PC-9 (cell line): ENCODE results near the gene AGBL4. TPM values are rescaled to one million over a fixed set of nuclear protein-coding genes. Genes with fewer than 3 reads are reported as not detected.

Experiments used
- BruUV-seq: library from RNA; stranded (reverse); fragments of 400-500 nt; replicated peaks from 2 replicates; lab custom pipeline; 2021; lab: Mats Ljungman, UMichigan
- CTCF ChIA-PET: fragments of 300-600 bp; sonication (Branson Sonifier 250); formaldehyde crosslinking; loops from one replicate; lab custom pipeline; 2022; ENCODE audit warnings: antibody characterized with exemption; lab: Charles Lee
- POLR2A ChIA-PET: fragments of 300-600 bp; sonication (Branson Sonifier 250); formaldehyde crosslinking; loops from one replicate; lab custom pipeline; 2022; ENCODE audit warnings: antibody characterized with exemption; ENCODE audit not compliant: unreplicated experiment; lab: Charles Lee
- DNase-seq, 2 experiments: peaks; one replicate each; pipeline versions ENCODE4 v3.0.0 to v3.0.0-alpha.2; 2015 to 2022; ENCODE audit warnings: mixed read lengths in 1 of 2
- H2AFZ ChIP-seq: fragments of 200-600 bp; sonication (generic); 2 replicates; pipeline ENCODE4 v1.8.1; 2017; ENCODE audit warnings: antibody characterized with exemption
- H3F3A ChIP-seq: fragments of 200-600 bp; sonication (generic); 2 replicates; pipeline ENCODE4 v1.8.1; 2017; ENCODE audit warnings: antibody characterized with exemption, mild to moderate bottlenecking, low read depth; ENCODE audit not compliant: insufficient read depth
- H3K27ac ChIP-seq: fragments of 200-600 bp; sonication (generic); 2 replicates; pipeline ENCODE4 v1.6.1; 2016; ENCODE audit warnings: mixed run types
- H3K27me3 ChIP-seq: fragments of 200-600 bp; sonication (generic); 2 replicates; pipeline ENCODE4 v1.6.1; 2016; ENCODE audit warnings: low read depth, mixed run types; ENCODE audit not compliant: insufficient read depth
- H3K36me3 ChIP-seq: fragments of 200-600 bp; sonication (generic); 2 replicates; pipeline ENCODE4 v1.6.1; 2016; ENCODE audit warnings: low read depth, mixed run types
- H3K4me1 ChIP-seq: fragments of 200-600 bp; sonication (generic); replicated peaks from 2 replicates; pipeline ENCODE4 v1.6.1; 2016; ENCODE audit warnings: mixed run types; ENCODE audit not compliant: insufficient read depth
- H3K4me2 ChIP-seq: fragments of 200-600 bp; sonication (generic); 2 replicates; pipeline ENCODE4 v1.6.1; 2017; ENCODE audit warnings: mixed run types
- H3K4me3 ChIP-seq: fragments of 200-600 bp; sonication (generic); 2 replicates; pipeline ENCODE4 v1.6.1; 2016; ENCODE audit warnings: mixed run types
- H3K79me2 ChIP-seq: fragments of 200-600 bp; sonication (generic); 2 replicates; pipeline ENCODE4 v1.6.1; 2017; ENCODE audit warnings: low read depth, mixed run types
- H3K9me2 ChIP-seq: fragments of 200-600 bp; sonication (generic); 2 replicates; pipeline ENCODE4 v1.8.1; 2017; ENCODE audit warnings: mild to moderate bottlenecking; ENCODE audit not compliant: insufficient read depth
- H3K9me3 ChIP-seq: fragments of 200-600 bp; sonication (generic); 2 replicates; pipeline ENCODE4 v1.8.1; 2016; ENCODE audit warnings: low read depth; ENCODE audit not compliant: insufficient read depth
- H4K20me1 ChIP-seq: fragments of 200-600 bp; sonication (generic); 2 replicates; pipeline ENCODE4 v1.8.1; 2017; ENCODE audit not compliant: insufficient read depth
- CTCF ChIP-seq: fragments of 200-600 bp; sonication (generic); conservative IDR thresholded peaks from 2 replicates; pipeline ENCODE4 v1.6.1; 2017; ENCODE audit warnings: mixed run types, antibody characterized with exemption, mild to moderate bottlenecking, moderate library complexity
- EZH2 ChIP-seq: fragments of 200-600 bp; sonication (generic); IDR thresholded peaks from 2 replicates; pipeline ENCODE4 v1.8.0; 2017; ENCODE audit warnings: antibody characterized with exemption, low read depth
- intact Hi-C: fragments of 100-400 bp; cut with micrococcal nuclease; formaldehyde crosslinking; loops from one replicate; pipeline ENCODE4 v1.10.0; 2022; ENCODE audit not compliant: unreplicated experiment
- total RNA-seq: library from RNA; stranded (reverse); gene quantifications from 2 replicates; pipeline ENCODE4 v1.2.3, GENCODE V29; 2021

Gene AGBL4
- total RNA-seq, 1 experiment from 2014 or later = not detected

GRCh38 chr1:48495911-48496310, 1527.8 kb downstream of the AGBL4 start:
- DNase-seq = no peak
- TF ChIP-seq CTCF = no peak
- TF ChIP-seq EZH2 = no peak
- Histone ChIP-seq H3K4me1 (no peaks in the 10 kb centered on the region), H3K4me3 (no peak overlapping the region), H2AFZ (no peak overlapping the region), H4K20me1 (0 out of 2 replicates have a peak, but pooled peaks cover 5% of the 10 kb centered on the region), H3K9me2 (no peaks in the 10 kb centered on the region), H3K79me2 (no peaks in the 10 kb centered on the region), H3K27me3 (0 out of 2 replicates have a peak, but pooled peaks cover 10% of the 10 kb centered on the region), H3K4me2 (no peak overlapping the region), H3K27ac (no peak overlapping the region), H3F3A (no peaks in the 10 kb centered on the region), H3K36me3 (no peaks in the 10 kb centered on the region), H3K9me3 (no peaks in the 10 kb centered on the region)
- ChIA-PET CTCF (no interaction called here), POLR2A (no interaction called here)
- BruUV-seq = no TSS peak
- intact Hi-C loops = loop anchor here (5.0 kb wide), 1 partner anchor 259 kb away; no protein-coding TSS in a partner anchor

- no peaks in the 10 kb centered on the region for H3K9me3 ChIP-seq
- TF ChIP-seq EZH2 = no peak
- TF ChIP-seq CTCF = no peak
- H3F3A ChIP-seq = no peaks in the 10 kb centered on the region
- ChIA-PET CTCF (no interaction called here), POLR2A (no interaction called here)
- H4K20me1 ChIP-seq = 0 out of 2 replicates have a peak, but pooled peaks cover 5% of the 10 kb centered on the region
- H3K79me2 ChIP-seq = no peaks in the 10 kb centered on the region
- H3K36me3 ChIP-seq = no peaks in the 10 kb centered on the region
- no peak overlapping the region for H3K27ac ChIP-seq
- no peak for DNase-seq
- no peak overlapping the region for H3K4me3 ChIP-seq
- no TSS peak for BruUV-seq
- intact Hi-C loops = loop anchor here (5.0 kb wide), 1 partner anchor 258 kb away; no protein-coding TSS in a partner anchor
- no peak overlapping the region for H2AFZ ChIP-seq
- H3K4me2 ChIP-seq = no peak overlapping the region
- H3K4me1 ChIP-seq = no peaks in the 10 kb centered on the region
- H3K9me2 ChIP-seq = no peaks in the 10 kb centered on the region
- 0 out of 2 replicates have a peak, but pooled peaks cover 10% of the 10 kb centered on the region for H3K27me3 ChIP-seq
Measured at GRCh38 chr1:48495166-48495565, 1528.6 kb downstream of the AGBL4 start.

GRCh38 chr1:48493970-48494769, 1529.6 kb downstream of the AGBL4 start:
- Histone ChIP-seq H4K20me1 (0 out of 2 replicates have a peak, but pooled peaks cover 5% of the 10 kb centered on the region), H3K9me3 (no peaks in the 10 kb centered on the region), H2AFZ (no peak overlapping the region), H3F3A (no peaks in the 10 kb centered on the region), H3K4me1 (no peaks in the 10 kb centered on the region), H3K79me2 (no peaks in the 10 kb centered on the region), H3K36me3 (no peaks in the 10 kb centered on the region), H3K27me3 (0 out of 2 replicates have a peak, but pooled peaks cover 10% of the 10 kb centered on the region), H3K4me3 (no peak overlapping the region), H3K4me2 (no peak overlapping the region), H3K27ac (no peak overlapping the region), H3K9me2 (no peaks in the 10 kb centered on the region)
- ChIA-PET POLR2A (no interaction called here), CTCF (no interaction called here)
- intact Hi-C loops = no loop called here
- BruUV-seq = no TSS peak
- no peak for DNase-seq
- TF ChIP-seq CTCF (no peak), EZH2 (no peak)
